SW 1271 (cell line): ENCODE data around the gene NHEJ1.
A peak's percentile ranks its signal among the peaks of the same experiment; 100 is the strongest.

Experiments
- DNase-seq, 2 experiments: peaks; one replicate each; lab custom pipeline; 2025; lab: John Stamatoyannopoulos, UW

The NHEJ1 gene

GRCh38 chr2:219123356-219124135 is 37.1 kb downstream of the NHEJ1 start:
- no peak for DNase-seq

- no peak for DNase-seq
Measured at GRCh38 chr2:219122202-219122980, 38.2 kb downstream of the NHEJ1 start.

- DNase-seq = no peak
Measured at GRCh38 chr2:219120082-219120481, 40.5 kb downstream of the NHEJ1 start.

DNA sequence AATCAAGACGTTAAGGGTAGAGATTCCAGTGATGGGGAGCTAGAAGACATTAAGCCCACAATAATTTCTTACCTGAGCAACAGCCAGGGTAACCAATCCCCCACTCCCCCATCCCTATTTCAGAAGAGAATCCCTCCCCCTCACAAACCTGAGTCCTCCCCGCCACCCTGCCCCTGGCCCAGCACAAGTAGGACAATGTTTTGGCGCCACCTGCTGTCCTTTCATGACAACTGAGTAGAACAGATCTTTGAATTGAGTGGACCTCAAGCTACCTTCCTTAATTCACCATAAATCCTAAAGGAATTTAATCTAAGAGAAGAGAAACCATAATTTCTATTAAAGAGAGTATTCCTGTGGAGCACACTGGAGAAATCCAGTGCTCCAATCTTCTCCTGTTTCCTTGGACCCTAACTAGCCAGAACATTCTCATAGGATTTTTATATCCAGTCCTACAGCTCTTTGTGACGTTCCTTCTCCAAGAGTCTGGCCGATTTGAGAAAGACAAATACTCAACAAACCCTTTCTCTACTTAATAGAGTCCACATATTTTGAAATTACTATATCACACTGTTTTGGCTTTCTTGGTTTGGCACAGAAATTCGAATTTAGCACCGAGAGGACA is 41.1 kb downstream of the NHEJ1 start:
- peak in 1 of 2 experiments; percentile 14 for DNase-seq

GRCh38 chr2:219118504-219118903 is 42.1 kb downstream of the NHEJ1 start:
- DNase-seq = no peak

DNA sequence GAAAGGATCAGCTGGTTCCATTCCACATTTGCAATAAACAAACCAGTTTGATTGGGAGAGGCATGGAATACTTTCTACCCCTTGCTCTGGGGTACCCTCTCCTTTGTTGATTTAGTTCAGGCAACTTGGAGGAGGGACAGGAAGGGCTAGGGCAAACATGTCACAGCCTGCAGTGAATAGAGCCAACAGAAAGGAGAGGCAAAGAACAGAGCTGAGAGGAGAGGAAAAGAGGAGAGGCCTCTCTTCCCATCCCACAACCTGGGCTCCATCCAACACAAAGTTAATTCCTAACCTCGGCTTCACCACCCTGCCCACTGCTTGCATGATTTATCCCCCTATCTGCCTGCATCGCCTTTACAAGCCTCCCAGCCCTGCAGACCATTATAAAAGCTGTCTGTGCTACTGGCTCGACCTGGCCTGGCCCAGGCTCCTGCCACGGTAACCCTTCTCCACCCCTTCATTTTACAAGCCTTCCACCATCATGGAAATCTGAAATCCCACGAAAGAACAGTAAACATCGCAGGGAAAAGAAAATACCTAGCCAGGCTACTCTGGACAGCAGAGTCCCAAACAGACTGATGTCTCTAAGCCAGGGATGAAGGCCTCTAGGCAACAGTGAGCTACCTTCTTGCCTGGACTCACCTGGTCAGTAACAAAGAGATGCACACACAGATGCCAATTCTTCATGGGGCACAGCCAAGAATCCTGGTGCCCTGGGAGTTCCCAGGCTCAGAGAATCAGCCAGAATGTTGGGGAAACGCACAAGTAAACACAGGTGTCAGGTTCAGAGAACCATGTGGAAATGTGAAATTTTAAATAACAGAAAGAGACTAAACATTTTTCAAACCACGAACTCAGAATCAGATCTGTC is 43.6 kb downstream of the NHEJ1 start:
- no peak for DNase-seq

GRCh38 chr2:219112651-219113338 is 47.8 kb downstream of the NHEJ1 start:
- no peak for DNase-seq

DNA sequence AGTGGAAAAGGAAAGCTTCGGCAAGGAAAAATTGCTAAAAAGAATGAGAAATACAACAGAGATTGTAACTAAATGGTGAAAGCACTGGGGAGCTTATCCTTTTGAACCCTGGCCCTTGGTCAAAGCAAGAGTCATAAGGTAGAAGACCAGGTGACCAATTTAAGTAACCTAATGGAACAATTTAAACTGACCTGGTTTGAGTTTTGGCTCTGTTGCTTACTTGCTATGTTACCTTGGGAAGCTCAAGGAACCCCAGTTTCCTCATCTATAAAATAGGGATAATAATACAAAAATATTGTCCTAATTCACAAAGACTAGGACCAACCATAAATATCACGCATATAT is 48.6 kb downstream of the NHEJ1 start:
- no peak for DNase-seq

DNA sequence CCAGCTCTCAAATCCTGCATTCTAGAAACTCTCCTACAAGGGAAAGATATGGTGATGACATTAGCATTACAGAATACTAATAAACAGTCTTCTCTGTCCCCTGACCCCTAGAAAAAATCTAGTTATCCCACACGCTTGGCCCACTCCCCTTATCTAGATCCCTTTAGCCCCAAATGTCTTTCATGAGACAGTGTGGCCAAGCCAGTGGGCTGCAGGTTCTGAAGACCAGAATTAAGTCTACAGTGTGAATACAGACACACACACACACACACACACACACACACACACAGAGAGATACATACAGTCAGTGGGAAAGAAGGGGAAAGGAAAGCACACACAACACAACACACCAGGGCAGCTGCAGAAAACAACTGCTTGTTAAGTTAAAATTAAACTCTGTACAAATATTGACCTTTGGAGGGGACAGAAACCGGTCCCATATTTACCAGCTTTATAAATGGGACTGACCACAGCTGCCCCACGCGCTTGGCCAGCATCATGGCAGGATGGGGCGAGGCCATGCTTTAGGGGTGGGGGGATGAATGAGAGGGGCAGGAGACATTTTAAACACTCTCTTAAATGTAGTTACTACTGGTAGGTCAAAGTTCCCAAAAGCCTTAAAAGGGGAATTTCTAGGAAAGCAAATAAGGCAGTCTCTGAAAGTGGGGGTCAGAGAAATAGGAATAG is 49.1 kb downstream of the NHEJ1 start:
- no peak for DNase-seq

- no peak for DNase-seq
Measured at GRCh38 chr2:219109471-219109870, 51.1 kb downstream of the NHEJ1 start.

DNA sequence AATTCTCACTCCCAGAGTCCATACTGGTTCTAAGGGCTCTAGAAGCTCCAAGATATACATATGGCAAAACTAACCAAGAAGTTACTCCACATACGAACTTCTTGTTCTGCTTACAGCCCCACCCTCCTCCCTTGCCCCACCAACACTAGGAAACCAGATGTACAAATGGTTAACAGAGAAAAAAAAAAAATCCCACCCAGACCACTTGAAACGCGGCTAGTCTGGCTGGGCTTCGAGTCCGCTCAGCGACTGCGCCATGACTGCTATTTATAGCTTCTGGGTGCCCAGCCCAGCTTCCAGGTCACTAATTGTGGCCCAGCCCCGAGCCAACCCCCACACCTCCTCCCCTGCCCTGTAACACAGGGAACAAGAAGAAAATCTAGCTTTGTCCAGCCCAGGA is 52.9 kb downstream of the NHEJ1 start:
- DNase-seq = no peak

DNA sequence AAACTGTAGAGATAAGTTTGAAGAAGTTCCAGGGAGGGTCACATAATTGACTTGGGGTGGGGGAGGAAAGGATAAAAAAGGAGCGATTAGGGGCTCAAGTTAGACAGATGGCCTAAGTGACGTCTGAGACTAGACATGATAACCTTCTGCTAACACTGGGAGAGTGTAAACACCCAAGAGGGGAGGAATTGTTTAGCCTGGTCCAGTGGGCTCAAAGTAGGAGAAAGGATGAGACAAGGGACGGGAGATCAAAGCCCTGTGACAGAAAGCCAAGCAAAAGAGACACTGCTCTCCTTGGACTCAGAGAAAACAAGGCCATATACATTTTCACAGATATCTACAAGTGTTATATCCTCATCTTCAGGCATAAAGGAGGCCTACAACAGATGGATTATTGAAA is 54.4 kb downstream of the NHEJ1 start:
- DNase-seq = no peak

DNA sequence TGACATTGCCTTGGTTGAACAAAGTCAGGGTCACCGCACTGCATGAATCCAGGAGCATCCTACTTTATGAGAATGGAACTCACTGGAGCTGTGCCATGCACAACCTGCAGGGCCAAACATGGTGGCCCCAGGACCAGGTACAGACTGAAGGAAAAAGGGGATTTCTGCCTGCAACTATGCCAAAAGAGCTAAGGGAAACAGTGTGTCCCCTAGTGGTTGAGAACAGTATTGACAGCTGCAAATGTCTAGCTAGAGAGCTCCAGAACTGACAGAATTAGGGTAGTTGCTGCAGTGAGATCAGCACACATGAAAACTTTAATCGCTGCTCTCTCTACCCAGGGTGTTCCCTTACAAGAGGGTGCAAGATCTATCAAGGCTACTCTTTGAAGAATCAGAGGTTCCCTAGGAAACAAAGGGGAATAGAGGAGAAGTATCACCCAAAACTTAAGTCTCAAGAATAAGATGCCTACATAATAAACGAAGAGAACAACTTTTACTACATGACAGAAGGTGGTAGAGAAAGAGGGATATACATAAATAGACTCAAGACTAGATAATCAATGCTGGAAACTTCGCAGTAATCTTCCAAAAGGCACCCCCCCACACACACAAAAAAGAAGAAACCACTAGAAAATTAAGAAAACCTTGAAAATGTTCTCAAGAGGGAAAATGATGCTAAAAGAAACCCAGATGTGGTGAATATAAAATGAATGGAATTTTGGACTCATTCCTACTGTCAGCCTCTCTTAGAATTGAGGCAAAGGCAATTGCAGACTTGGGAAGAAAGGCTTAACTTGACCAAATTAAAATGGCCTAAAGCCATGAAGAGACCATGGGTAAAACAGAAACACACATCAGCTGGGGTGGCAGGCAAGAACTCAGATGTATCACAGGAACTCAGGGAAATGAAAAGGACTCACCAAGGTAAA is 56.2 kb downstream of the NHEJ1 start:
- peak in 1 of 2 experiments; percentile 45 for DNase-seq

DNA sequence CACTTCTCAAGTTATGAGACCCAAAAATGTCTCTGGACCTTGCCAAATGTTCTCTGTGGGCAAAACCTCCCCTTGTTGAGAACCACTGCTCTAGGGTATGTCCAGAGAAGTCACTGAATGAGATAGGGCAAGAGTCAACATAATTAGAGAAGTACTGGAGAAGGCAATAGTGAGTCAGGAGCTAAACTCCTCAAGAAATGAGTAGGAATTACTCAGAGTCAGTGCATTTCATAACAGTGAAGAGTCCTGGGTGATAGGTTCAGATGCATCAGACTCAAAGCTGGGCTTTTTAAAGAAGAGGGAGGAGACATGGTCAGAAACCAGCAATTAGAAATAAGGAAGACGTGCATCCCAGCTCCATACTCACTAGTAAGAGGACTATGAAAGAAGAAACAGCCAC is 61.3 kb downstream of the NHEJ1 start:
- DNase-seq = no peak

DNA sequence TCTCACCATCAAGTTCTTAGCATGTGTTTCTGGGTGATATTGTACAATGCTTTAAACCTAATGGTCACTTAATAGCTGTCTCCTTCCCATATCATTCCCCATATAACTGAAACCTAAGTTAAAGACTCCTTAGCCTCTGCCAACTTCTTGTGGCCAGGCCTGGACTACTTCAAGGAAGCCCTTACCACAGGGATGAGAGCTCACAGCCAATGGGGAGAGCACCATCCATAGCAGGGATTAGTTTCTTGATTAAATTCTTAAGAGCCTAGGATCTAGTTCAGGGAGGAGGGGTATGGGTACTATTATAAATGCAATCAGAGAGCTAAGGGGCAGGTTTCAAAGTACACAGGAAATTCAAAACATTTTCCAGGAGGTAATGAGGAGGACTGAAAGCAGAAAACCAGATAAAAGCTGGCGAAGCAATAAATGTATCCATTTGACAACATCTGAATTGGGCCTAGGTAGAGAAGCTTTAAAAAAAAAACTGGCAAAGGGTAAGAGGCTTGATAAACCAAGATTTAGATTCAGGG is 65.1 kb downstream of the NHEJ1 start:
- no peak for DNase-seq

- no peak for DNase-seq
Measured at GRCh38 chr2:219094171-219094570, 66.4 kb downstream of the NHEJ1 start.

- no peak for DNase-seq
Measured at GRCh38 chr2:219090436-219091299, 69.9 kb downstream of the NHEJ1 start.

- no peak for DNase-seq
Measured at GRCh38 chr2:219089330-219089729, 71.3 kb downstream of the NHEJ1 start.

GRCh38 chr2:219087848-219088247 is 72.8 kb downstream of the NHEJ1 start:
- DNase-seq = no peak
